K562 (cell line): Measurements from ENCODE around the gene WDCP. TPM values are rescaled to one million over a fixed set of nuclear protein-coding genes. Genes with fewer than 3 reads are reported as not detected.

Experiments
- ATAC-seq: fragments of 200-7000 bp; cut with Tn5 transposase; 3 replicates; pipeline ENCODE4 v1.9.1; 2020; ENCODE audit warnings: moderate library complexity
- BruUV-seq: library from RNA; stranded (reverse); fragments of 400-500 nt; replicated peaks from 2 replicates; lab custom pipeline; 2021; lab: Mats Ljungman, UMichigan
- CTCF ChIA-PET: fragments of 300-600 bp; formaldehyde crosslinking; extraction: SDS; loops from one replicate; lab custom pipeline; 2021; ENCODE audit warnings: low intra/inter-chr PET ratio; lab: Yijun Ruan, JAX
- POLR2A ChIA-PET: fragments of 300-600, 350-650 bp; sonication (Branson Sonifier 250); formaldehyde crosslinking; extraction: SDS; loops from one replicate; lab custom pipeline; 2021; ENCODE audit warnings: antibody characterized with exemption, inconsistent platforms; lab: Yijun Ruan, JAX
- DNase-seq, 4 experiments: peaks; one replicate each; pipeline versions ENCODE4 v3.0.0 to v3.0.0-alpha.2; 2011 to 2018; ENCODE audit warnings: low spot score in 3 of 4, mixed read lengths in 3 of 4; ENCODE audit errors: extremely low read depth in 1 of 4
- FAIRE-seq: peaks from 2 replicates; lab custom pipeline; 2011; peaks lifted over from hg19 to GRCh38; lab: Jason Lieb, UNC
- H2AFZ ChIP-seq: 2 replicates; pipeline ENCODE4 v1.6.0; 2011; ENCODE audit warnings: low read depth, low read length, control low read depth, inconsistent platforms
- H3K27ac ChIP-seq: fragments of 200-600 bp; 3 replicates; pipeline ENCODE4 v1.8.0; 2011; ENCODE audit warnings: low read depth, mild to moderate bottlenecking, control low read depth, inconsistent platforms, low read length, moderate library complexity, mixed read lengths; ENCODE audit errors: extremely low read depth
- H3K27me3 ChIP-seq, 2 experiments: fragments of 300-600 bp in 1 of 2; 2 replicates in 1 of 2; 3 replicates in 1 of 2; pipeline versions ENCODE4 v1.6.0 to v1.8.0; 2011; ENCODE audit warnings: inconsistent platforms in 2 of 2, low read length in 2 of 2, mild to moderate bottlenecking in 1 of 2, mixed read lengths in 1 of 2, moderate library complexity in 1 of 2; ENCODE audit not compliant: control insufficient read depth in 2 of 2, insufficient read depth in 2 of 2
- H3K36me3 ChIP-seq: fragments of 300-600 bp; 3 replicates; pipeline ENCODE4 v1.8.0; 2011; ENCODE audit warnings: mild to moderate bottlenecking, low read length, inconsistent platforms; ENCODE audit not compliant: control insufficient read depth, insufficient read depth
- H3K4me1 ChIP-seq, 2 experiments: fragments of 200-600 bp in 1 of 2; replicated peaks in 1 of 2; 2 replicates in 1 of 2; 3 replicates in 1 of 2; pipeline versions ENCODE4 v1.5.1 to v1.8.0; 2011; ENCODE audit warnings: inconsistent platforms in 2 of 2, low read length in 2 of 2, mild to moderate bottlenecking in 1 of 2, mixed read lengths in 1 of 2, moderate library complexity in 1 of 2; ENCODE audit not compliant: control insufficient read depth in 2 of 2, insufficient read depth in 2 of 2
- H3K4me2 ChIP-seq: 2 replicates; pipeline ENCODE4 v1.6.1; 2011; ENCODE audit warnings: low read length, control low read depth, inconsistent platforms, mixed read lengths; ENCODE audit not compliant: insufficient read depth
- H3K4me3 ChIP-seq: fragments of 200-600 bp; sonication (generic), shearing (Covaris generic); 2 replicates; pipeline ENCODE4 v1.5.1; 2016; ENCODE audit warnings: control low read depth, inconsistent platforms
- H3K79me2 ChIP-seq: fragments of 200-600 bp; 3 replicates; pipeline ENCODE4 v1.8.0; 2011; ENCODE audit warnings: low read length, inconsistent platforms; ENCODE audit not compliant: control insufficient read depth, insufficient read depth
- H3K9ac ChIP-seq, 2 experiments: 2 replicates each; pipeline versions ENCODE4 v1.6.0 to v1.6.1; 2011; ENCODE audit warnings: low read depth in 2 of 2, low read length in 2 of 2, control low read depth in 1 of 2, inconsistent platforms in 1 of 2, mild to moderate bottlenecking in 1 of 2, mixed read lengths in 1 of 2; ENCODE audit not compliant: insufficient read depth in 1 of 2
- H3K9me1 ChIP-seq: one replicate; pipeline ENCODE4 v1.6.0; 2011; ENCODE audit warnings: inconsistent platforms, mild to moderate bottlenecking, low read length, moderate library complexity; ENCODE audit not compliant: control insufficient read depth, insufficient read depth
- H3K9me3 ChIP-seq: replicated peaks from 2 replicates; pipeline ENCODE4 v1.5.1; 2011; ENCODE audit warnings: low read depth, low read length, inconsistent platforms; ENCODE audit not compliant: control insufficient read depth, insufficient read depth
- H4K20me1 ChIP-seq: replicated peaks from 2 replicates; pipeline ENCODE4 v1.6.1; 2011; ENCODE audit warnings: low read length, inconsistent platforms, mixed read lengths; ENCODE audit not compliant: control insufficient read depth, insufficient read depth
- ATF1 ChIP-seq, 2 experiments: fragments of 450-650 bp in 1 of 2; IDR thresholded peaks; 2 replicates each; pipeline ENCODE4 v1.6.1; 2016; ENCODE audit warnings: missing compliant biosample characterization in 1 of 2, missing genetic modification characterization in 1 of 2
- BACH1 ChIP-seq: fragments of 200-800 bp; sonication (Bioruptor generic); IDR thresholded peaks from 2 replicates; pipeline ENCODE4 v1.6.1; 2016; ENCODE audit warnings: missing genetic modification characterization, missing compliant biosample characterization
- DLX4 ChIP-seq: fragments of 250-450 bp; sonication (Bioruptor Pico); IDR thresholded peaks from 2 replicates; pipeline ENCODE4 v1.6.1; 2021; ENCODE audit warnings: mild to moderate bottlenecking
- EGR1 ChIP-seq: fragments of 450-650 bp; conservative IDR thresholded peaks from 2 replicates; pipeline ENCODE4 v1.6.1; 2017; ENCODE audit warnings: mild to moderate bottlenecking
- FOXO4 ChIP-seq: fragments of 450-650 bp; formaldehyde crosslinking; IDR thresholded peaks from 2 replicates; pipeline ENCODE4 v1.4.0; 2020; ENCODE audit warnings: mild to moderate bottlenecking, moderate library complexity
- JUN ChIP-seq, 2 experiments: sonication (generic) in 1 of 2; formaldehyde crosslinking in 1 of 2; IDR thresholded peaks; 2 replicates each; pipeline versions ENCODE4 v1.6.1 to v1.8.0; 2012 to 2022; ENCODE audit warnings: borderline replicate concordance in 2 of 2, mild to moderate bottlenecking in 2 of 2, improper control_type of control experiment in 1 of 2, low read depth in 1 of 2, low read length in 1 of 2, missing genetic modification reagents in 1 of 2
- KAT2B ChIP-seq: IDR thresholded peaks from one replicate; pipeline ENCODE4 v1.6.1; 2012; ENCODE audit warnings: low read depth, mild to moderate bottlenecking, control low read depth, inconsistent platforms, low read length, moderate library complexity
- LEF1 ChIP-seq: fragments of 450-650 bp; IDR thresholded peaks from 2 replicates; pipeline ENCODE4 v1.6.1; 2016; ENCODE audit warnings: mild to moderate bottlenecking
- MEF2D ChIP-seq: conservative IDR thresholded peaks from 2 replicates; pipeline ENCODE4 v1.6.1; 2016; ENCODE audit warnings: low read depth, missing genetic modification characterization, missing compliant biosample characterization
- MYNN ChIP-seq, 2 experiments: sonication (generic); formaldehyde crosslinking in 1 of 2; IDR thresholded peaks; 2 replicates each; pipeline versions ENCODE4 v1.5.0 to v1.6.1; 2016 to 2020; ENCODE audit warnings: antibody characterized with exemption in 1 of 2, missing genetic modification reagents in 1 of 2
- POU5F1 ChIP-seq: fragments of 150-350 bp; IDR thresholded peaks from 2 replicates; pipeline ENCODE4 v1.6.1; 2014; ENCODE audit warnings: borderline replicate concordance, low read length, low read depth, mild to moderate bottlenecking; ENCODE audit not compliant: partially characterized antibody
- PRMT5 ChIP-seq: sonication (generic); formaldehyde crosslinking; IDR thresholded peaks from 2 replicates; pipeline ENCODE4 v1.5.0; 2020; ENCODE audit warnings: missing genetic modification reagents
- RUNX1 ChIP-seq: sonication (generic); IDR thresholded peaks from 2 replicates; pipeline ENCODE4 v1.6.1; 2016; ENCODE audit warnings: antibody characterized with exemption, low read depth
- VEZF1 ChIP-seq: fragments of 200-800 bp; sonication (Bioruptor generic); IDR thresholded peaks from 2 replicates; pipeline ENCODE4 v1.6.1; 2017; ENCODE audit warnings: missing genetic modification characterization, missing compliant biosample characterization
- ZNF212 ChIP-seq: fragments of 450-650 bp; formaldehyde crosslinking; IDR thresholded peaks from 2 replicates; pipeline ENCODE4 v1.4.0; 2020; ENCODE audit warnings: mild to moderate bottlenecking
- ZNF583 ChIP-seq: fragments of 250-450 bp; sonication (Bioruptor Pico); IDR thresholded peaks from 2 replicates; pipeline ENCODE4 v1.4.0; 2020
- ZNF77 ChIP-seq: fragments of 250-450 bp; sonication (Bioruptor Pico); IDR thresholded peaks from 2 replicates; pipeline ENCODE4 v1.5.0; 2020
- WGBS: fragments of 100-300 bp; shearing (Covaris generic); methylation state at CpG from one replicate; pipeline ENCODE4 v1.1.6; 2016; ENCODE audit warnings: low coverage, mixed read lengths; ENCODE audit not compliant: insufficient coverage; ENCODE audit errors: missing lambda C conversion rate; 5-methylcytosine and 5-hydroxymethylcytosine counted together
- in situ Hi-C: fragments of 300-500 bp; cut with MboI; formaldehyde crosslinking; loops from 4 replicates; pipeline ENCODE4 v1.15.0; 2018; ENCODE audit warnings: inconsistent platforms, mixed read lengths
- intact Hi-C: fragments of 100-400 bp; cut with micrococcal nuclease; formaldehyde crosslinking; loops from 2 replicates; pipeline ENCODE4 v1.14.2; 2022
- polyA plus RNA-seq, 8 experiments: library from polyadenylated mRNA; depleted of rRNA in 4 of 8; stranded (reverse) in 5 of 8; unstranded in 3 of 8; fragments of >200 nt; fragmentation: Nextera tagmentation in 2 of 8; fragmentation: Illumina TruSeq in 1 of 8; extraction: Ambion mirVana in 2 of 8; extraction: Trizol in 1 of 8; gene quantifications; 2 replicates each; pipeline versions ENCODE4 v1.2.1 to v1.2.3, GENCODE V29; 2011 to 2014; ENCODE audit warnings: inconsistent platforms in 1 of 8, missing spikeins in 1 of 8
- total RNA-seq, 7 experiments: library from RNA; depleted of rRNA in 6 of 7; stranded (reverse); fragments of >200 nt in 6 of 7; fragmentation: Illumina TruSeq in 2 of 7; extraction: Trizol in 2 of 7; gene quantifications; 2 replicates each; pipeline versions ENCODE4 v1.2.1 to v1.2.3, GENCODE V29; 2011 to 2021; ENCODE audit warnings: low replicate concordance in 1 of 7

WDCP gene
- total and polyA plus RNA-seq, 9 of the 15 experiments (the other 6 are each of a cell fraction or from before 2014, with no cell fraction given), result 10.1 to 41.4 (median 21.8) TPM

GRCh38 chr2:24009680-24010476 is 37.3 kb downstream of the WDCP start, which contains the start of gene MFSD2B (continued):
- 0 out of 2 replicates have a peak, but pooled peaks have one; percentile 29 for TF ChIP-seq FOXO4 (CRISPR knock-in tag)

- 45% methylated on average over 7 of the region's 9 CpGs for WGBS
- Histone ChIP-seq H3K9me3 (no peaks in the 10 kb centered on the region), H3K4me3 (peak overlapping the region; percentile 60), H2AFZ (peak overlapping the region; percentile 85), H3K9ac (peak overlapping the region; percentile 95 to 97), H4K20me1 (no peaks in the 10 kb centered on the region), H3K36me3 (peaks cover 16% of the 10 kb centered on the region), H3K27ac (peak overlapping the region; percentile 99), H3K79me2 (peaks cover 43% of the 10 kb centered on the region), H3K4me1 (peaks cover 34 to 43% of the 10 kb centered on the region in 2 experiments), H3K27me3 (no peaks in the 10 kb centered on the region), H3K4me2 (peak overlapping the region; percentile 93), H3K9me1 (no peaks in the 10 kb centered on the region)
- in situ Hi-C loops (no loop called here), intact Hi-C loops (no loop called here)
- ChIA-PET POLR2A (interaction anchor here (0.6 to 3.2 kb wide), 7 partner anchors 12 to 211 kb away, joined by 3 to 14 read pairs (median 4); partner anchors contain the start of gene ATAD2B), CTCF (no interaction called here)
- no peak for ATAC-seq
- TSS peak; percentile 40 for BruUV-seq
- FAIRE-seq, result no peak
- DNase-seq, result no peak
- no peak for TF ChIP-seq JUN (IDR thresholded peaks at IDR 0.05; ENCODE audit: borderline replicate concordance, low read depth, low read length)
- 0 out of 2 replicates have a peak, but pooled peaks have one; percentile 46 for TF ChIP-seq JUN (CRISPR knock-in tag; IDR thresholded peaks at IDR 0.05; ENCODE audit: borderline replicate concordance)
- TF ChIP-seq KAT2B, result no peak
- 0 out of 2 replicates have a peak, but pooled peaks have one; percentile 19 for TF ChIP-seq BACH1 (tag)
- TF ChIP-seq POU5F1, result no peak
- no peak for TF ChIP-seq ATF1 (CRISPR knock-in tag; IDR thresholded peaks at IDR 0.05)
- no peak for TF ChIP-seq ATF1 (tag; IDR thresholded peaks at IDR 0.05)
- TF ChIP-seq DLX4 (CRISPR knock-in tag), result no peak
- TF ChIP-seq PRMT5 (CRISPR knock-in tag), result no peak
- no peak for TF ChIP-seq EGR1
- no peak for TF ChIP-seq RUNX1
- no peak for TF ChIP-seq ZNF77 (CRISPR knock-in tag)
- no peak for TF ChIP-seq ZNF583 (CRISPR knock-in tag)
- TF ChIP-seq MEF2D (tag), result no peak
- TF ChIP-seq MYNN (IDR thresholded peaks at IDR 0.05), result no peak
- no peak for TF ChIP-seq MYNN (CRISPR knock-in tag; IDR thresholded peaks at IDR 0.05)
- TF ChIP-seq LEF1, result no peak
- no peak for TF ChIP-seq ZNF212
- no peak for TF ChIP-seq VEZF1 (CRISPR knock-in tag)
These were observed 37.9 kb downstream of the WDCP start for GRCh38 chr2:24009367-24009679.
